Psoas muscle (tissue), 8 donors: ENCODE data around the gene GNAZ. TPM values are rescaled to one million over a fixed set of nuclear protein-coding genes. Genes with fewer than 3 reads are reported as not detected.
A peak's percentile ranks its signal among the peaks of the same experiment; 100 is the strongest.

Source experiments
- ATAC-seq, 4 donors: fragments of 200-7000 bp; cut with Tn5 transposase; one replicate each; pipeline ENCODE4 v1.9.1; 2020; ENCODE audit warnings: moderate library complexity in 3 of 4, mild to moderate bottlenecking in 2 of 4
- DNase-seq, 2 donors: peaks; one replicate each; pipeline ENCODE4 v3.0.0-alpha.2; 2020
- H3K27ac ChIP-seq: fragments of 200-600 bp; one replicate; pipeline ENCODE4 v1.8.0; 2022
- H3K27me3 ChIP-seq, 3 donors: fragments of 200-600 bp in 1 of 3; one replicate each; pipeline versions ENCODE4 v1.6.1 to v1.8.0; 2013 to 2022; ENCODE audit warnings: low read length in 2 of 3, mild to moderate bottlenecking in 2 of 3, moderate library complexity in 1 of 3; ENCODE audit not compliant: insufficient read depth in 3 of 3
- H3K36me3 ChIP-seq, 2 donors: fragments of 200-600 bp in 1 of 2; one replicate each; pipeline versions ENCODE4 v1.6.1 to v1.8.0; 2013 to 2022; ENCODE audit warnings: low read depth in 1 of 2, mild to moderate bottlenecking in 1 of 2, moderate library complexity in 1 of 2; ENCODE audit not compliant: insufficient read depth in 1 of 2
- H3K4me1 ChIP-seq: fragments of 200-600 bp; one replicate; pipeline ENCODE4 v1.8.0; 2022
- H3K4me3 ChIP-seq: fragments of 200-600 bp; one replicate; pipeline ENCODE4 v1.8.0; 2022; ENCODE audit warnings: mild to moderate bottlenecking
- H3K9me3 ChIP-seq: fragments of 200-600 bp; one replicate; pipeline ENCODE4 v1.8.0; 2022
- CTCF ChIP-seq: fragments of 200-600 bp; IDR thresholded peaks from one replicate; pipeline ENCODE4 v1.8.0; 2022; ENCODE audit warnings: antibody characterized with exemption
- WGBS, 3 donors: extraction: QIAGEN DNeasy Blood & Tissue Kit; methylation state at CpG; one replicate each; pipeline versions ENCODE4 v1.1.6 to v1.1.7; 2013; 5-methylcytosine and 5-hydroxymethylcytosine counted together
- intact Hi-C, 2 donors: fragments of 100-400 bp; cut with DNase I; formaldehyde crosslinking; loops; one replicate each; pipeline versions ENCODE4 v1.11.0 to v1.14.2; 2022
- polyA plus RNA-seq, 3 donors: library from polyadenylated mRNA; stranded (reverse); fragments of 200-250 nt; gene quantifications; one replicate each; pipeline ENCODE4 v1.2.3, GENCODE V29; 2013
- total RNA-seq, 4 donors: library from RNA; stranded (reverse); fragmentation: NEBNext Ultra II Directional in 2 of 4; extraction: Animal tissue kit (Norgen Biotek cat#: 25700) in 2 of 4; gene quantifications; one replicate each; pipeline versions ENCODE4 v1.2.1 to v1.2.4, GENCODE V29; 2021 to 2023
- donor health status: healthy with polysubstance abuse.
- donor health status: DM: no; HTN: no; CAD: no; lungs with moderate emphysema.
- donor health status: Bipolar disorder and iron deficiency.
- donor health status: healthy.
- donor health status: DM: yes; HTN: yes; CAD: no.
- donor health status: DM: no; HTN: no; CAD: no.
- donor health status: DM: no; HTN: no; CAD: no.
- donor health status: DM: yes; HTN: yes; CAD: no.

The GNAZ gene
- total and polyA plus RNA-seq, 7 donors: 0.99 to 3.9 (median 1.7) TPM

GRCh38 chr22:23142546-23143105, 72.3 kb downstream of the GNAZ start:
- Histone ChIP-seq H3K27me3 (peaks cover 0 to 33% (median 0%) of the 10 kb centered on the region in 3 donors), H3K4me1 (peaks cover 9% of the 10 kb centered on the region), H3K27ac (no peak overlapping the region), H3K9me3 (no peaks in the 10 kb centered on the region), H3K4me3 (peak overlapping the region; percentile 28), H3K36me3 (no peaks in the 10 kb centered on the region)
- intact Hi-C loops: no loop called here
- WGBS, 3 donors: 80 to 92% (median 85%) methylated on average over 6 to 9 of the region's 9 CpGs
- no peak for TF ChIP-seq CTCF
- ATAC-seq (no peak), DNase-seq (no peak)

- Histone ChIP-seq H3K4me1 (peaks cover 9% of the 10 kb centered on the region), H3K4me3 (no peak overlapping the region), H3K36me3 (no peaks in the 10 kb centered on the region), H3K27me3 (peaks cover 0 to 33% (median 0%) of the 10 kb centered on the region in 3 donors), H3K27ac (no peak overlapping the region), H3K9me3 (no peaks in the 10 kb centered on the region)
- DNase-seq (no peak), ATAC-seq (no peak)
- 100% methylated on average over 1 of the region's 1 CpG for WGBS, 3 donors
- TF ChIP-seq CTCF: no peak
- intact Hi-C loops: no loop called here
These were observed 72.8 kb downstream of the GNAZ start for GRCh38 chr22:23143119-23143518.

DNA sequence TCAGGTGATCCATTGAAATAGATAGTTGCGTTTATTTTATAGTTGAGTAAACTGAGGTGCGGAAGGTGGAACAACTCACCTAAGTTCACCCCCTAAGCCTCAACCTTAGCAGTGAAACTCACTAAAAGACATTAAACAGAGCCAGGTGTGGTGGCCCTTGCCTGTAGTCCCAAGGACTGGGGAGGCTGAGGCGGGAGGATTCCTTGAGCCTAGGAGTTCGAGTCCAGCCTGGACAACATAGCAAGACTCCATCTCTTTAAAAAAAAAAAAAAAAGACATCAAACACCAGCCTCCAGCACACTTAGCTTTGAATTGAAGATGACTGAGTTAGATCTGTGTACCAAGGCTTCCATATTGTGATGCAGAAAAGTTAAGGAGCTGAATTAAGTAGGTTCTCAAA, 74.1 kb downstream of the GNAZ start:
- Histone ChIP-seq H3K36me3 (no peaks in the 10 kb centered on the region), H3K27me3 (peaks cover 0 to 33% (median 0%) of the 10 kb centered on the region in 3 donors)
- no peak for DNase-seq

DNA sequence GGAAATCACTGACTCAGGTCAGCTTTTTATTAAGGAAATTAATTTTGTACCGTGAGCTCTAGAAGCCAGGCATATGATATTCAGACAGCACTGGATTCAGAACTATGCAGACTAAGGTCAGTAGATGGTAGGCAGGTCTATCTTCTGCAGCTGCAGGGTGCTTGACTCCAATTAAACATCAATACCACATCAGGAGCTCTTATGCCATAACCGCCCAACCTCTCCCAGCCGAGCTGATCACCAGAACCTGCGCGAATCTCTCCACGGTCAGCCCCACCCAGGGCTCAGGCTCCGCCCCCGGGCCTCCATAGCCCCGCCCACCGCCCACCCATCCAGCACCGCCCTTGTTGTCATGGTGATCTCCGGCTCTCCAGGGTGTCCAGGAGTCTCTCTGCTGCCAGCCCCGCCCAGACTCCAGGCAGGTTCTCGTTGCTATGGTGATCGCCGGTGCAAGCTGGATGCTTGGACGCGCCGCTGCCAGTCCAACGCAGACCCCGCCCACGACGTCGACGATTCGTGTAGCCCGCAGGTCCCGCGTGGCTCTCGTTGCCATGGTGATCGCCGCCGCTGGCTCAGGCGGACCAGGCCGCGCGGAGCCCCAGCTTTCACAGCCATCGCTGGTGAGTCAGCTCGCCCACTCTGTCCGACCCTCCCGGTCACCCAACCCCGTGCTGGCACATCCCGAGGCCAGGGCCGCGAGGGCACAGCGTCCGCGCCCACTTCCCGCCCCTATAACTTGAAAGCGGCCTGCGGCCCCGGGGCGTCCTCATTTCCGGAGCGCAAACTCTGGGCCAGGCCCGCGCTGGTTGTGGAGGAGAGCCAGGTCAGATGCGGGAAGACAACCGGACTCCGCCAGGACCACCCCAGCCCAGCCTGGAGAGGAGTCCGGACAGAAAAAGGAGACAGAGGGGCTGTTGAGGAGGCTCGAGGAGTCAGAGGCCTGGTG, 74.9 kb downstream of the GNAZ start, which contains the start of gene RAB36:
RAB36 (plus strand) TSS at position 546 of the 946 bp plus-strand sequence. CDS start 1,140 bp downstream, outside the sequence.
- no peak for TF ChIP-seq CTCF
- 8 to 9% (median 9%) methylated on average over 59 to 62 of the region's 62 CpGs for WGBS, 3 donors
- Histone ChIP-seq H3K4me3 (peak within 1 kb of the TSS; percentile 57), H3K27ac (peak within 1 kb of the TSS; percentile 23), H3K4me1 (peaks cover 9% of the 10 kb centered on the region), H3K9me3 (no peaks in the 10 kb centered on the region), H3K36me3 (no peaks in the 10 kb centered on the region), H3K27me3 (peaks cover 0 to 33% (median 0%) of the 10 kb centered on the region in 3 donors)
- intact Hi-C loops: no loop called here
- ATAC-seq (peak; percentile 50 to 76 (median 66)), DNase-seq (peak; percentile 94 to 96)

More for the DNA sequence above, 74.1 kb downstream of the GNAZ start:
- no peak overlapping the region for H3K4me3 ChIP-seq
- H3K4me1 ChIP-seq: peaks cover 9% of the 10 kb centered on the region
- no peak for TF ChIP-seq CTCF
- WGBS, 3 donors: 93 to 98% (median 95%) methylated on average over 4 of the region's 4 CpGs
- intact Hi-C loops: no loop called here
- ATAC-seq: no peak
- no peaks in the 10 kb centered on the region for H3K9me3 ChIP-seq
- H3K27ac ChIP-seq: no peak overlapping the region
